Measurements from ENCODE around the gene C4orf51.
"Not testable (repeated sequence)": the region's sequence is repeated elsewhere in the genome, so short reads cannot be mapped to it uniquely, and the experiment has no call there.

C4orf51 gene

DNA sequence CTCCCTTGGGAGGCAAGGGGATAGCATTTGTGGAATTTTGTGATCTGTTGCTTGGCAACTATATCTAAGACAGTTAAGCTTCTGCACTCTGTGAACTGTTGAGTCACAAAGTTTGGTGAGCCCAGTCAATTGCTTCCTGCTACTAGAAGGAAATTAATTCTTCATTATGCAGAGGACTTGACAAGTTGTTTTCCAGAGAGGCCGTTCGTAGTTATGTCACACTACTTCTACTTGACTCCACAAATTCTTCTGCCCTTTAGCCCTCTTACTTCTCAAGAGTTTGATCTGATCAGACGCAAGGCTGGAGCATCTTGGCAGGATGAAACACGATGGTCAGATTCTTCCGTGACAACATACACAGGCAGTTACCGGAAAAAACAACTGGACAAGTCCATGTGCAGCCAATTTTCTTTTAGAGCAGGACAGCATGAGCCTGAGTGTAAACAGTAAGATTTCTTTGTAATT, at the start of gene C4orf51:
C4orf51 (plus strand) TSS at position 156 of the 465 bp plus-strand sequence; CDS start at position 214, 58 bp downstream.
- no peak for FAIRE-seq

DNA sequence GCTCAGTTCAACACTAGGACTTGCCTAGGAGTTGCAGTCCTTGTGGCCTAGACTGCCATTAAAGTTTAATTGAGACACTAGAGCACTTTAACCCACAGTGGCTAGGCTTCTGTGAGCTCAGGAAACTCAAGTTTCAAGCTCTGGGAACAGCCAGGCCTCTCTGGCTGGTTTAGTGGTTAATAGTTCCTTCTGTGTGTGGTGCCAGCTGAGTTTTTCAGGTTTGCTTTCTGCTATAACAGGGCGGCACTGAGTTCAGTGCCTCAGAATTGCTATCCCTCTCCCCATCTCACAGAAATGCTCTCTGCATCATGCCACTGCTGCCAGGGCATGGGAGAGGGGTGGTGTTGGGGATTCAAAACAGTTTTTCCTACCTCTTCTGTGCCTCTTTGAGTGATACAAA, 44.8 kb upstream of the C4orf51 start:
- FAIRE-seq = no peak

- no peak for FAIRE-seq
These were observed 44.3 kb upstream of the C4orf51 start for GRCh38 chr4:145635630-145636029.

DNA sequence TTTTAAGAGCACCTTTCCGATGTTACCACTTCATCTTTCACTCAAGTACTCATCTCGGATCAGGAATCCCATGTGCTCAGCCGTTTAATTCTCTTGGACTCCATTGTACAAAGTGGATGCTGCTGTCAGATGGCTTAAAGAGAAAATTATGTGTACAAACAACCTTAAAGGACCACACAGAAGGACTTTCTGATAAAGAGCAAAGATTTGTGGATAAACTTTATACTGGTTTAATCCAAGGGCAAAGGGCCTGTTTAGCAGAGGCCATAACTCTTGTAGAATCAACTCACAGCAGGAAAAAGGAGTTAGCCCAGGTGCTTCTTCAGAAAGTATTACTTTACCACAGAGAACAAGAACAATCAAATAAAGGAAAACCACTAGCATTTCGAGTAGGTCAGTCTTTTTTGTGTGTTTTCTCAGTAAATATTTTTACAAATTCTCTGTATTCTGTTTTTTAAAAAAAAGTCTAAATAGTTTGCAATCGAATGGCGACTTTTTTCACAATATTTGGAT, 40.7 kb upstream of the C4orf51 start:
- no peak for FAIRE-seq

GRCh38 chr4:145640236-145640635, 39.7 kb upstream of the C4orf51 start:
- not testable (repeated sequence) for FAIRE-seq

DNA sequence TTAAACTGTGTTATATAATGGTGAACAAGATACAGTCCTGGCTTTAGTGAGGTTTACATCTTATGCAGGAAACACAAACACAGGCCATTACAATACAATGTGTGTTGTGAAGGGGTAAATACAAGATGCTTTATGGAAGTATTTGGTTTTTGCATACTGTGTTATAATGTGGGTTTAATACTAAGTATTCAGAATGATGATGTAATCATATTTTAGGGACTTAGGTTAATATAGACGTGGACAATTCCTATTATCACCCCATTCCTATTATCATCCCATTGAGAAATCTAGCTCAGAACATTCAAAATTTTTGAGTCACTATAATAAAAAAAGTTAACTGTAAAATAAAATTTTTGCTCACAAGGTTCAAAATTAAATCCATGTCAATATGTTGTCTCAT, 36.7 kb upstream of the C4orf51 start:
- FAIRE-seq = no peak

GRCh38 chr4:145644699-145645098, 35.2 kb upstream of the C4orf51 start:
- FAIRE-seq = no peak

GRCh38 chr4:145656156-145656555, 23.8 kb upstream of the C4orf51 start:
- no peak for FAIRE-seq

DNA sequence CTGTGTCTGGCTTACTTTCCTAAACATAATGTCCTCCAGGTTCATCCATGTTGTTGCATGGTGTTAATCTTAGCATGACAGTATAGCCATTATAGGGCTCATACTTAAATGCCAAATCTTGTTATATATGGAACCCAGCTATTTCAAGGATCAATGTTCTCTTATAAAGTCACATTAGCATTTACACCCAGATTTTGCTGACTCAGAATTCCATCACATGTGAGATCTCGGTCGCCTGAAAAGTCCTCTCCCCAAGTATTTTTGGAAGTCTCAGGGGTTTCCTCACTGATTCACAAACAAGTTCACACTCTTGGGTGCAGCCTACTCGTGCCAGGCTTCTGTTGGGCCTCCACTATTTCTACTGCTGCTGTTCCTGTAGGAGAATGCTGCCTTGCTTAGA, 19.9 kb upstream of the C4orf51 start:
- no peak for FAIRE-seq

GRCh38 chr4:145663194-145663593, 16.8 kb upstream of the C4orf51 start:
- FAIRE-seq = no peak

DNA sequence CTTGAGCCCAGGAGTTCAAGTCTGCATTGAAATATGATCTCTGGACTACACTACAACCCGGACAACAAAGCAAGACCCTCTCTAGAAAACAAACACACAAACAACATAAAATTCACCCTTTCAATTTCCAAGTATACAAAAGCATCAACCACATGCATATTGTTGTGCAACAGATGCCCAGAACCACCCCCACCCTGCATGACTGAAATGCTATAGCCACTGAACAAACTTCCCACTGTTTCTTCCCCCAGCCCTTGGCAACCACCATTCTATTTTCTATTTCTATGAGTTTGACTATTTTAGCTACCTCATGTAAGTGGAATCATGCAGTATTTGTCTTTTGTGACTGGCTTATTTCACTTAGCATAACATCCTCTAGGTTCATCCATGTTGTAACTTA, 14.2 kb upstream of the C4orf51 start:
- no peak for FAIRE-seq

GRCh38 chr4:145670422-145670821, 9.5 kb upstream of the C4orf51 start:
- no peak for FAIRE-seq

DNA sequence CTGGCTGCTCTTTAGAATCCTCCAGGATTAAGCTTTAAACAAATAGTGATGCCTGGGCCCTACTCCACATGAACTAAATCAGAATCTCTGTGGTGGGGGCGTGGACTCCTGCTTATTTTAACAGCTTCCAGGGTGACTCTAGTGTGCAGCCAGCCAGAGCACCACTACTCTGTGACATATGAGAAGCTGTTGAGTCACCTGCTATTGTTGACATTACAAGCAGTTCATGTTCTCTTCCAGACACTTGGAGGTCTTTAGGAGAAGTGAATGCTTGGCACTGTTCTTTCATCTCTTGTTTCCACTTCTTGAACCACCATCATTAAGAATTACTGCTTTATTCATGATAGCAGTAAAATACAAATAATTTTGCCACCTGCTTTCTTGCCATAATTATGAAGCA, 426 bp upstream of the C4orf51 start:
- no peak for FAIRE-seq

DNA sequence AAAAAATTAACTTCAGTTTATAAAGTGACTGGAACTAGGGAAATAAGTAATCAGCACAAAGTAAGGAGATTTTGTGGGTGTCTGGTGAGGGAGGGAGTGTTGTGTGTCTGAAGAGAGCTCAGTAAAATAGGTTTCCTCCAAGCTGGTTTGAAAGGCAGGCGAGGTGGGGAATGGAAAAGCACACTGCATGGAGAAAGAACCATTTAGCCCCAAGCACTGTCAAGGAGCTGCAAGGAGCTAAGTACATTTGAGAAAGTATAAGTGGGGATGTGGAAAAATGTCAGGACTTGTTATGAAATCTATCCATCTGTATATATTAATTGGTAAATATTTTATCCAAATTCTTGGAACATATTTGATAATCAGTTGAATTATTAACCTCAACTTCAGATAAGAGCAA, 956 bp downstream of the C4orf51 start:
- no peak for FAIRE-seq

- FAIRE-seq = no peak
These were observed 1.6 kb downstream of the C4orf51 start for GRCh38 chr4:145681518-145681917.

GRCh38 chr4:145681956-145682355, 2.0 kb downstream of the C4orf51 start:
- no peak for FAIRE-seq

DNA sequence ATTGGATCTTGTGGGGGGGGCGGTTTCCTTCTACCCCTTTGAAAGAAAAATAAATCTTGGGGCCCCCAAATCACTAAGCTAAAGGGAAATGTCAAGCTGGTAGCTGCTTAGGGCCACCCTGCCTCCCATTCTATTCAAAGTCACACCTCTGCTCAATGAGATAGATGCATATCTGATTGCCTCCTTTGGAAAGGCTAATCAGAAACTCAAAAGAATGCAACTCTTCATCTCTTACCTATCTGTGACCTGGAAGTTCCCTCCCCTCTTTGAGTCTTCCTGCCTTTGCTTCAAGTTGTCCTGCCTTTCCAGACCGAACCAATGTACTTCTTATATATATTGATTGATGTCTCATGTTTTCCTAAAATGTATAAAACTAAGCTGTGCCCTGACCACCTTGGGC, 7.0 kb downstream of the C4orf51 start:
- FAIRE-seq = no peak

GRCh38 chr4:145690610-145691009, 10.7 kb downstream of the C4orf51 start:
- FAIRE-seq = no peak

DNA sequence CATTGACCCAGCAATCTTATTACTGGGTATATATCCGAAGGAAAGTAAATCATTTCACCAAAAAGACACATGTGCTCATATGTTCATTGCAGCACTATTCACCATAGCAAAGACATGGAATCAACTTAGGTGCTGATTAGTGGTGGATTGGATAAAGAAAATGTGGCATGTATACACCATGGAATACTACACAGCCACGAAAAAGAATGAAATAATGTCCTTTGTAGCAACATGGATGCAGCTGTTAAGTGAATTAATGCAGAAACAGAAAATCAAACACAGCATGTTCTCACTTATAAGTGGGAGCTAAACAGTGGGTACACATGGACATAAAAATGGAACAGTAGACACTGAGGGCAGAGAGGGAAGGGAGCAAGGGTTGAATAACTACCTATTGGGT, 11.5 kb downstream of the C4orf51 start:
- FAIRE-seq = not testable (repeated sequence)

GRCh38 chr4:145694929-145695328, 15.0 kb downstream of the C4orf51 start:
- FAIRE-seq = no peak

DNA sequence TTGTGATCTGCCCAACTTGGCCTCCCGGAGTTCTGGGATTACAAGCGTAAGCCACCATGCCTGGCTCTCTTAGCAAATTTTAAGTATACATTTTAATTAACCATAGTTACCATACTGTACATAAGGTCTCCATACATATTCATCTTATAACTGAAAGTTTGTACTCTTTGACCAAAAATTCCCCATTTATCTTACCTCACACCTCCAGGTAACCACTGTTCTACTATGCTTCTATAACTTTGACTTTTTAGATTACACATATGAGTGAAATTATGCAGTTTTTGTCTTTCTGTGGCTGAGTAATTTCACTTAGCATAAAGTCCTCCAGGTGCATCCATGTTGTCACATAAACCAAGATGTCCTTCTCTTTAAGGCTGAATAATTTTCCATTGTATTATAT, 17.4 kb downstream of the C4orf51 start:
- FAIRE-seq = no peak

DNA sequence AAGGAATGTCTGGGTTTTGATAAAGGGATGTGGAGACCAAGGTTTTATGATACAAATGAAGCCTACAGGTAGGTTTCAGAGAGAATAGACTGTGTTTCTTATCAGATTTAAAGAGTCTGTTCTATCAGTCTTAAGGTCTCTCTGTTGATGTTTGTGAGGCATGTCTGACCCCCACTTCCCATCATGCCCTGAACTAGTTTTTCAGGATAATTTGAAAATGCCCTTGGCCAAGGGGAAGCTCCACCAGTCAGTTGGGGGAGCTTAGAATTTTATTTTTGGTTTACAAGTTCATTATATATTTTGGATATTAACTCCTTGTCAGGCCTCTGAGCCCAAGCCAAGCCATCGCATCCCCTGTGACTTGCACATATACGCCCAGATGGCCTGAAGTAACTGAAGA, 18.6 kb downstream of the C4orf51 start:
- FAIRE-seq = no peak

- no peak for FAIRE-seq
These were observed 24.0 kb downstream of the C4orf51 start for GRCh38 chr4:145703850-145704497.

GRCh38 chr4:145709336-145709735, 29.4 kb downstream of the C4orf51 start:
- FAIRE-seq = no peak

DNA sequence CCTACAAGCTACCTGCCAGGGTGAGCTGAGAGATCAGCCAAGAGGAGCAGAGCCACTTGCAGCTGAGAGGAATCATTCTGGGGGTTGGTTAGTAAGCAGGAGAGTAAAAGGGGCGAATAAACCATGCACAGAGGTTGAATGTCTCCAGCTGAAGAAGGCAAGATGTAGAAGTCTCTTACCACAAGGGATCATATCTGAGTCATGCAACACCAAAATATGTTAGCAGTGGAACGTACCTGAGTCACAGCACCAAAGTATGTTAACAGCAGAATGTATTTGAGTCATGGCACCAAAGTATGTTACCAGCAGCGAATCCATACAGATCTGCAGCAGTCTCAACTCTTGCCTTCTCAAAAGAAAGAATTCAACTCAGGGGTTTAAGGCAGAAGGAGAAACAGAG, 29.9 kb downstream of the C4orf51 start:
- no peak for FAIRE-seq
